Testis (tissue), 3 donors: Measurements from ENCODE around the gene UBXN6. TPM values are rescaled to one million over a fixed set of nuclear protein-coding genes. Genes with fewer than 3 reads are reported as not detected.

Experiments
- DNase-seq: peaks from one replicate; pipeline ENCODE4 v3.0.0-alpha.2; 2019
- H3K27ac ChIP-seq, 2 donors: fragments of 200-600 bp; sonication (generic); one replicate each; pipeline ENCODE4 v1.5.1; 2019
- H3K27me3 ChIP-seq: fragments of 200-600 bp; sonication (generic); one replicate; pipeline ENCODE4 v1.5.1; 2019
- H3K36me3 ChIP-seq: fragments of 200-600 bp; sonication (generic); one replicate; pipeline ENCODE4 v1.5.1; 2017; ENCODE audit warnings: low read depth; ENCODE audit errors: missing control alignments
- H3K4me1 ChIP-seq: fragments of 200-600 bp; sonication (generic); one replicate; pipeline ENCODE4 v1.5.1; 2019
- H3K4me3 ChIP-seq, 2 donors: fragments of 200-600 bp; sonication (generic); one replicate each; pipeline ENCODE4 v1.5.1; 2017 to 2019
- H3K9me3 ChIP-seq: fragments of 200-600 bp; sonication (generic); one replicate; pipeline ENCODE4 v1.5.1; 2017
- CTCF ChIP-seq, 3 experiments: fragments of 450-650 bp in 2 of 3; fragments of 200-600 bp in 1 of 3; sonication (generic) in 1 of 3; IDR thresholded peaks; one replicate each; pipeline ENCODE4 v1.5.1; 2016 to 2019; ENCODE audit warnings: antibody characterized with exemption in 3 of 3, mild to moderate bottlenecking in 2 of 3, moderate library complexity in 1 of 3
- POLR2A ChIP-seq: fragments of 450-650 bp; IDR thresholded peaks from one replicate; pipeline ENCODE4 v1.6.1; 2017; ENCODE audit warnings: antibody characterized with exemption, mild to moderate bottlenecking, moderate library complexity
- WGBS, 2 donors: methylation state at CpG; one replicate each; pipeline ENCODE4 v1.1.5; 2018; 5-methylcytosine and 5-hydroxymethylcytosine counted together
- intact Hi-C: fragments of 100-400 bp; cut with DNase I; formaldehyde crosslinking; loops from one replicate; pipeline ENCODE4 v1.15.1; 2023; ENCODE audit warnings: low total_unique reads
- polyA plus RNA-seq: library from polyadenylated mRNA; stranded (reverse); fragments of 350-450 nt; fragmentation: Illumina TruSeq; extraction: RNeasy Lipid Tissue Mini Kit (QIAGEN cat#74804); gene quantifications from one replicate; pipeline ENCODE4 v1.2.3, GENCODE V29; 2014; ENCODE audit warnings: low read depth, low replicate concordance; ENCODE audit not compliant: insufficient read depth
- total RNA-seq, 2 donors: library from RNA; depleted of rRNA; stranded (reverse); fragments of >200 nt; gene quantifications; one replicate each; pipeline ENCODE4 v1.2.3, GENCODE V29; 2016

The UBXN6 gene
- total and polyA plus RNA-seq, 3 donors from 2014 or later, result 293 to 336 (median 319) TPM

DNA sequence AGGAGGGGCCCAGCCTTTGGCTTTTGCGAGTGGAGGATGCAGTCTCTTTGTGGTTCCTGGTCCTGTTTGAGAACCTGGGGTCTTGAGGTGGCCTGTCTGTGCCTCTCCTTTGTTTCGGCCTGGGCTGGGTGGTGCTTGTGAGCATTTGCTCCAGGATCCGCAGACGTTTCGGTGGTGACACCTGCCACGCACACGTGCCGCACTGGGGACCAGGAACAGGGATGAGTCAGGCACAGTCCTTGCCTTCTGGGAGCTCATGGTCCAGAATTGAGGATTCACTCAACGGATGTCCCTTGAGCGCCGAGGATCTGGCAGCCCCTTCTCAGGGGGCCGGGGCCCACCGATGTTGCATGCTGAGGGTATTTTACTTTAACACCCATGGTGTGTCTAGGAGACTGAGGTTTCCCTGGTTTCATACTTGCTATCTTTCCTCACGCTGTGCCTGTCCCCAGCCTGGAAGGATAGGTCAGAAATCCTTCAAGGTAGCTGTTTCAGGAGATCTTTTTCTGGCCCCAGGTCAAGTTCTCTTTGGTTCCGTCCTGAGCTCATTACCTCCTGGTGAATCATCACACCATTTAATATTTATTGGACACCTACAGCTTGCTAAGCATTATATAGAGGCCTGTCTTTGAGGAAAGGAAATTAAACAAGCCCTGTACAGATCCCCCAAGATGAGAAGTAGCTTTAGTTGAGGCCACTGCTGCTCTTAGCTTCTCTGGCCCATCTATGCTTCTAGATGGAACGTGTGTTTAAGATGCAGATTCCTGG lies 19.6 kb upstream of the UBXN6 start:
- DNase-seq, result no peak
- Histone ChIP-seq H3K27ac (no peak overlapping the region), H3K36me3 (no peaks in the 10 kb centered on the region)

GRCh38 chr19:4474514-4475022 lies 17.0 kb upstream of the UBXN6 start:
- peak; percentile 85 for DNase-seq
- peaks cover 21% of the 10 kb centered on the region for H3K4me1 ChIP-seq
- peak overlapping the region in 1 of 2 donors; percentile 28 for H3K4me3 ChIP-seq
- no peak overlapping the region for H3K27ac ChIP-seq
- WGBS, 2 donors, result 17 to 22% methylated on average over 9 to 13 of the region's 13 CpGs
- no peaks in the 10 kb centered on the region for H3K9me3 ChIP-seq
- intact Hi-C loops, result no loop called here
- H3K27me3 ChIP-seq, result no peaks in the 10 kb centered on the region
- TF ChIP-seq POLR2A, result no peak
- no peak for TF ChIP-seq CTCF (IDR thresholded peaks at IDR 0.05)
- no peaks in the 10 kb centered on the region for H3K36me3 ChIP-seq

More for the DNA sequence above, 19.6 kb upstream of the UBXN6 start:
- WGBS, 2 donors, result 80 to 89% methylated on average over 16 of the region's 16 CpGs
- Histone ChIP-seq H3K9me3 (no peaks in the 10 kb centered on the region), H3K4me3 (no peak overlapping the region), H3K27me3 (no peaks in the 10 kb centered on the region), H3K4me1 (peaks cover 17% of the 10 kb centered on the region)
- intact Hi-C loops, result no loop called here
- TF ChIP-seq POLR2A (no peak), CTCF (IDR thresholded peaks at IDR 0.05) (no peak)

GRCh38 chr19:4473763-4474513 lies 16.3 kb upstream of the UBXN6 start:
- Histone ChIP-seq H3K27ac (no peak overlapping the region), H3K27me3 (no peaks in the 10 kb centered on the region), H3K4me3 (peak overlapping the region in 1 of 2 donors; percentile 28), H3K36me3 (no peaks in the 10 kb centered on the region), H3K9me3 (no peaks in the 10 kb centered on the region), H3K4me1 (peaks cover 21% of the 10 kb centered on the region)
- intact Hi-C loops, result no loop called here
- 11 to 17% methylated on average over 20 to 23 of the region's 23 CpGs for WGBS, 2 donors
- DNase-seq, result no peak
- no peak for TF ChIP-seq CTCF (IDR thresholded peaks at IDR 0.05)
- no peak for TF ChIP-seq POLR2A

GRCh38 chr19:4473011-4473762 lies 15.6 kb upstream of the UBXN6 start:
- intact Hi-C loops, result no loop called here
- DNase-seq, result no peak
- peaks cover 21% of the 10 kb centered on the region for H3K4me1 ChIP-seq
- H3K27me3 ChIP-seq, result no peaks in the 10 kb centered on the region
- WGBS, 2 donors, result 12 to 28% methylated on average over 3 to 25 of the region's 25 CpGs
- H3K27ac ChIP-seq, result peak overlapping the region in 1 of 2 donors; percentile 60
- no peaks in the 10 kb centered on the region for H3K36me3 ChIP-seq
- TF ChIP-seq POLR2A (no peak), CTCF (IDR thresholded peaks at IDR 0.05) (no peak)
- H3K4me3 ChIP-seq, result peak overlapping the region; percentile 88 to 91
- H3K9me3 ChIP-seq, result no peaks in the 10 kb centered on the region
